ENCODE measurements around the gene B3GLCT. TPM values are rescaled to one million over a fixed set of nuclear protein-coding genes. Genes with fewer than 3 reads are reported as not detected.
"Not testable (repeated sequence)": the region's sequence is repeated elsewhere in the genome, so short reads cannot be mapped to it uniquely, and the experiment has no call there.

B3GLCT gene
- total and polyA plus RNA-seq, 4 donors = 0.88 to 8.3 (median 4.9) TPM

DNA sequence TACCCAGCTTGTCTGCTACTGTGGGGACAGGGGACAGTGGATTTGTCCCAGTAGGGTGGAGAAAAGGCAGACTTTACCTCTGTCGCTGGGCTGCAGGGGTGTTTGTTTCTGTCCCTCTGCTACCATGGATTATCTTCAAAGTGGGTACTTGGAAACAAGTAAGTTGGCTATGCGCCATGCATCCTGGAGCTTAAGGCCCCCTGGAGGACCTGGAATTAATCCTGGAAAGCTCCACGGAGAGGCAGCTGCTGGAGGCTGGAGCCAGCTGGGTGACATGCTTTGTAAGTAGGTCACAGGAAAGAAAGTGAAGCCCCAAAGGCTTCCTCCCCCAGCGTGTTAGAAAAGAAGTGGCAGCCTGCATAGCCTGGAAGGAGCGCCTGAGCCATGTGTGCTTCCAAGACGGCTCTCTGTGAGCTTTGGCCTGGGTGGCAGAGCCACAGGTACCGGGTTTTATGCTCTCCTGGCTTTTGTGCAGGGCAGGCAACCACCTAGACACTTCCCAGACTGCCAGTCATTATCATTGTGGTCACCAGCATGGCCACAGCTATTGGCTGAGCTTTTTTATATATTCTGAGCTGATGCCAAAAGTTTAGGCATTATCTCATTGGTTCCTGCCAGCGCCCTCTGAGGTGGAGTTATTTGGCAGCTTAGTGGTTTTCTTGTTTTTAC, 9.5 kb downstream of the B3GLCT start:
- H3K4me1 ChIP-seq (ENCODE audit: control insufficient read depth in 1 of 2, insufficient read depth in 2 of 2, low read length in 2 of 2) = no peaks in the 10 kb centered on the region
- no peaks in the 10 kb centered on the region for H3K27me3 ChIP-seq (ENCODE audit: control insufficient read depth in 1 of 2, insufficient read depth in 2 of 2, low read length in 1 of 2)
- no peak overlapping the region for H3K4me3 ChIP-seq (ENCODE audit: low read length in 2 of 2)
- DNase-seq (no peak), ATAC-seq (ENCODE audit: low FRiP score) (no peak)
- intact Hi-C loops (cut with DNase I) = loop anchor here in 1 of 2 donors (10.0 kb wide), 1 partner anchor 215 kb away; no protein-coding TSS in a partner anchor
- no peak overlapping the region for H3K27ac ChIP-seq (ENCODE audit: low read depth in 1 of 2, low read length in 2 of 2)
- WGBS, 2 donors = 14 to 17% methylated on average over 8 of the region's 8 CpGs
- no peaks in the 10 kb centered on the region for H3K36me3 ChIP-seq (ENCODE audit: control insufficient read depth in 1 of 2, insufficient read depth in 2 of 2, low read length in 1 of 2)
- H3K9me3 ChIP-seq (ENCODE audit: control insufficient read depth, low read length) = no peaks in the 10 kb centered on the region

DNA sequence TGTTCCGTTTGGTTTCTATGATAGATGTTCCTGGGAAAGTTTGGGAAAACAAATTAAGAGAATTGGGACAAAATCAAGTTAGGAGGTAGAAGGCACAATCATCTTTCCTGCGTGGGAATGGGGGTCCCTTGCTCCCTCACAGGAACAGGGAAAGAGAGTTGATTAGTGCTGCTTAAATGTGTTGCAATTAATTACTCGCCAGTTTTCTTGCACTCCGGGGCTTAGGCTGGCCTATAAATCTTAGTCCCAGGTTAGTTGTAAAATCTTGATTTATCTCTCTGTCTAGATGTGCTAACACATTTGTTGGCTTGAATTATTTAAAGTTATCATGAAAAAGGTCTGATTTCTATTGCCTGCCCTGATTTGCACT, 10.1 kb downstream of the B3GLCT start:
- Histone ChIP-seq H3K27ac (ENCODE audit: low read depth in 1 of 2, low read length in 2 of 2) (no peak overlapping the region), H3K4me3 (ENCODE audit: low read length in 2 of 2) (no peak overlapping the region), H3K27me3 (ENCODE audit: control insufficient read depth in 1 of 2, insufficient read depth in 2 of 2, low read length in 1 of 2) (no peaks in the 10 kb centered on the region), H3K4me1 (ENCODE audit: control insufficient read depth in 1 of 2, insufficient read depth in 2 of 2, low read length in 2 of 2) (no peaks in the 10 kb centered on the region), H3K36me3 (ENCODE audit: control insufficient read depth in 1 of 2, insufficient read depth in 2 of 2, low read length in 1 of 2) (no peaks in the 10 kb centered on the region), H3K9me3 (ENCODE audit: control insufficient read depth, low read length) (no peaks in the 10 kb centered on the region)
- intact Hi-C loops (cut with DNase I) = loop anchor here in 1 of 2 donors (10.0 kb wide), 1 partner anchor 215 kb away; no protein-coding TSS in a partner anchor
- 21 to 22% methylated on average over 4 of the region's 4 CpGs for WGBS, 2 donors
- DNase-seq (no peak), ATAC-seq (ENCODE audit: low FRiP score) (no peak)

DNA sequence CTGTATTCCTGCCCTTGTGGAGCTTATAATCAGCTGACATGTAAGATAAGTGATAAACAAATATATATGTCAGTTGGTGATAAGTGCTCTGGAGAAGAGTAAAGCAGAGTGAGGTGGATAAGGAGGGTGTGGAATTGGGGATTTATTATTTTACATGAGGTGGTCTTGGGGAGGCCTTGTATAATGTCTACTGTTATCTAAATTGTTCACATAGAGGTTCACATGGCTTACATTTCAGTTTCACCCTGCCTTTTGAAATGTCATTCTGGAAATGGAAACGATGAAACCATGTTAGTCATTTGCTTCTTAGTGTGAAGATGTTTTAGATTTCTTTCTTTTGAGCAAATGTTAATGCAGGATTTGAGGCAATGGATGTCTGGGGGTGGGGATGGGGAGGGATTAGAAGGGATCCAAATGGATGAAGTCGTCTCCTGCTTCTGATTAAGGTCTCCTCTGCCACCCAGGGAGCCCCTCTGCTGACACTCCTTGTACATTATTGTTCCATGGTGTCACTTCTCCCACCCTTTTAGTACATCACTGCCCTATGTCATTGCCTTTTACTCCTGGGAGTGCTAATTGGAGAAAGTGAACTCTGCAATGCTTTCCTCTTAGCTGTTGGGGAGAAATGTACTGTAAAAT, 14.0 kb downstream of the B3GLCT start:
- no peak overlapping the region for H3K27ac ChIP-seq (ENCODE audit: low read depth in 1 of 2, low read length in 2 of 2)
- no peaks in the 10 kb centered on the region for H3K36me3 ChIP-seq (ENCODE audit: control insufficient read depth in 1 of 2, insufficient read depth in 2 of 2, low read length in 1 of 2)
- H3K4me1 ChIP-seq (ENCODE audit: control insufficient read depth in 1 of 2, insufficient read depth in 2 of 2, low read length in 2 of 2) = no peaks in the 10 kb centered on the region
- H3K27me3 ChIP-seq (ENCODE audit: control insufficient read depth in 1 of 2, insufficient read depth in 2 of 2, low read length in 1 of 2) = no peaks in the 10 kb centered on the region
- intact Hi-C loops (cut with DNase I) = no loop called here
- H3K9me3 ChIP-seq (ENCODE audit: control insufficient read depth, low read length) = no peaks in the 10 kb centered on the region
- no peak overlapping the region for H3K4me3 ChIP-seq (ENCODE audit: low read length in 2 of 2)
- 71 to 76% methylated on average over 2 of the region's 2 CpGs for WGBS, 2 donors
- ATAC-seq (ENCODE audit: low FRiP score) = no peak
- no peak for DNase-seq

DNA sequence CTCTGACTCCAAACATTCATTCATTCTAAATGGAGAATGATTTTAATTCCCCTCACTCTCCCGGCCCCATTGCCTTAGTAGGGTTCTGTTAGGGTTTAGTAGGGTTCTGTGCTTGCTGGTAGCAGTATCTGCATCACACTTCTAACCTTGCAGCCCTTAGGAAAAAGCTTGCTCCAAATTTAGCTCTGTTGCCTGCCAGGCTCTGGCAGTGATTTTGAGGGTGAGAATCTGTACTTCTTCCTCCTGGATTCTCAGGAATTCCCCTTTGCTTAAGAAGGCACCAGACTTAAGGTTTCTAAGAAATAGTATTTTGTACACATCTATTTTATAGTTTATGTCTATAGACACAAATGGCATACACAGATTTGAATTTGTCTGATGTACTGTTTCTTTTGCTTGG, 14.7 kb downstream of the B3GLCT start:
- H3K27ac ChIP-seq (ENCODE audit: low read depth in 1 of 2, low read length in 2 of 2) = no peak overlapping the region
- no peaks in the 10 kb centered on the region for H3K36me3 ChIP-seq (ENCODE audit: control insufficient read depth in 1 of 2, insufficient read depth in 2 of 2, low read length in 1 of 2)
- WGBS, 2 donors = 41 to 55% methylated on average over 1 of the region's 1 CpG
- H3K4me1 ChIP-seq (ENCODE audit: control insufficient read depth in 1 of 2, insufficient read depth in 2 of 2, low read length in 2 of 2) = no peaks in the 10 kb centered on the region
- no peaks in the 10 kb centered on the region for H3K9me3 ChIP-seq (ENCODE audit: control insufficient read depth, low read length)
- H3K27me3 ChIP-seq (ENCODE audit: control insufficient read depth in 1 of 2, insufficient read depth in 2 of 2, low read length in 1 of 2) = no peaks in the 10 kb centered on the region
- no peak for ATAC-seq (ENCODE audit: low FRiP score)
- intact Hi-C loops (cut with DNase I) = no loop called here
- DNase-seq = no peak
- no peak overlapping the region for H3K4me3 ChIP-seq (ENCODE audit: low read length in 2 of 2)

DNA sequence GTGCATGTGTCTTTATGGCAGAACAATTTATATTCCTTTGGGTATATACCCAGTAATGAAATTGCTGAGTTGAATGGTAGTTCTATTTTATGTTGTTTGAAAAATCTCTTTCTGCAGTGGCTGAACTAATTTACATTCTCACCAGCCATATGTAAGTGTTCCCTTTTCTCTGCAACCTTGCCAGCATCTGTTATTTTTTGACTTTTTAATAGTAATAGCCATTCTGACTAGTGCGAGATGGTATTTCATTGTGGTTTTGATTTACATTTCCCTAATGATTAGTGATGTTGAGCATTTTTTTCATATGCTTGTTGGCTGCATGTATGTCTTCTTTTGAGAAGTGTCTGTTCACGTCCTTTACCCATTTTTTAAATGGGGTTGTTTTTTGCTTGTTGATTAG, 17.1 kb downstream of the B3GLCT start:
- DNase-seq; H3K27me3 ChIP-seq (ENCODE audit: control insufficient read depth in 1 of 2, insufficient read depth in 2 of 2, low read length in 1 of 2); ATAC-seq (ENCODE audit: low FRiP score); intact Hi-C loops (cut with DNase I); H3K36me3 ChIP-seq (ENCODE audit: control insufficient read depth in 1 of 2, insufficient read depth in 2 of 2, low read length in 1 of 2); H3K27ac ChIP-seq (ENCODE audit: low read depth in 1 of 2, low read length in 2 of 2); H3K9me3 ChIP-seq (ENCODE audit: control insufficient read depth, low read length); H3K4me3 ChIP-seq (ENCODE audit: low read length in 2 of 2); H3K4me1 ChIP-seq (ENCODE audit: control insufficient read depth in 1 of 2, insufficient read depth in 2 of 2, low read length in 2 of 2): not testable (repeated sequence)
- WGBS, 2 donors = 99 to 100% methylated on average over 2 of the region's 2 CpGs

DNA sequence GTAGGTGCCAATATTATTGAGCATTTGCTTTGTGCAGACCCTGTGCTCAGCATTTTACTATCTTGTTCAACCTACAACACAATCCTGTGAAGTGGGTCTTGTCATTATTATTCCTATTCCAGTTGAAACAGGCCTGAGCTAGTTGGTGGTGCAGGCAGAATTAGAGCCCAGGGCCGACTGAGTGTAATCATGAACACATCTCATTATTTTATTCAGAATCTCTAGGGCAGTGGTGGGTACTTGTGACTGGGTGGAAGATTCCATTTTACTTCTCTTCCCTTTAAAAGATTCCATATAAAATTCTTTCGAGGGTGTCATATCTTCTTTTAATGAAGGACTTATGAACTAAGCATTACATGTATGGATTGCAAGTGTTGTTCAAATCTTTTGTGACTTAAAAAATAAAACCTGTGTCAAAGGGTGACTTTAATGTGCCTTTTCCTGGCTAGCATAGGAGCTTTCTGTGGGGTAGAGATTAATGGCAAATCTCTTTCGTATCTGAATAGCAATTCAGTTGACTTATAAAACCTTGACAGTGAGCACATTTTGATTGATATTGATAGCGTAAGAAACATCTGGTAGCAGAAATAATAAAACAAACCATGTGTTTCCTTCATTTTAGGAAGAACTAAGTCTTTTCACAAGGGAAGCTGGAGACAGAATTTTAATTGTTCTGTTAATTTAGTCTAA, 20.3 kb downstream of the B3GLCT start:
- Histone ChIP-seq H3K36me3 (ENCODE audit: control insufficient read depth in 1 of 2, insufficient read depth in 2 of 2, low read length in 1 of 2) (no peaks in the 10 kb centered on the region), H3K27ac (ENCODE audit: low read depth in 1 of 2, low read length in 2 of 2) (no peak overlapping the region), H3K4me3 (ENCODE audit: low read length in 2 of 2) (no peak overlapping the region), H3K27me3 (ENCODE audit: control insufficient read depth in 1 of 2, insufficient read depth in 2 of 2, low read length in 1 of 2) (no peaks in the 10 kb centered on the region), H3K4me1 (ENCODE audit: control insufficient read depth in 1 of 2, insufficient read depth in 2 of 2, low read length in 2 of 2) (no peaks in the 10 kb centered on the region), H3K9me3 (ENCODE audit: control insufficient read depth, low read length) (no peaks in the 10 kb centered on the region)
- ATAC-seq (ENCODE audit: low FRiP score) (no peak), DNase-seq (no peak)
- 91 to 92% methylated on average over 4 of the region's 4 CpGs for WGBS, 2 donors
- intact Hi-C loops (cut with DNase I) = no loop called here

DNA sequence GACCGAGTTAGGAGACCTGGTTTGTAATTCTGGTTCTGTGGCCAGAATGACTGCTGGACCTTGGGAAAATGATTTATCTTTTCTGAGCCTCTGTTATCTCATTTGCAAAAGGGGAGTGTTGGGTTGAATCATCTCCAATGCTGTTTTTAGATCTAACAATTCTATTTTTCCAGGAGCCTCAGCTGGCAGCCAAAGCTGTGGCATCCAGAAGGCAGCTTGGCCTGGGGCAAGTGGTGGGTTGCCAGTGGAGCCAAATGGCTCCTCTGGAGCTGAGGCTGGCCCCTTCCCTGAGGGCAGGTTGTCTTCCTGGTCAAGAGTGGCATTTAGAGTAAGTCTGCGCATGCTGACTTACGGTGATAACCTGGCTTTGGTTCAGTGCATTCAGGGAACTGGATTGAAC, 21.3 kb downstream of the B3GLCT start:
- no peaks in the 10 kb centered on the region for H3K4me1 ChIP-seq (ENCODE audit: control insufficient read depth in 1 of 2, insufficient read depth in 2 of 2, low read length in 2 of 2)
- no peak overlapping the region for H3K4me3 ChIP-seq (ENCODE audit: low read length in 2 of 2)
- DNase-seq = no peak
- no peaks in the 10 kb centered on the region for H3K27me3 ChIP-seq (ENCODE audit: control insufficient read depth in 1 of 2, insufficient read depth in 2 of 2, low read length in 1 of 2)
- no peaks in the 10 kb centered on the region for H3K36me3 ChIP-seq (ENCODE audit: control insufficient read depth in 1 of 2, insufficient read depth in 2 of 2, low read length in 1 of 2)
- intact Hi-C loops (cut with DNase I) = no loop called here
- no peak overlapping the region for H3K27ac ChIP-seq (ENCODE audit: low read depth in 1 of 2, low read length in 2 of 2)
- WGBS, 2 donors = 98 to 100% methylated on average over 3 of the region's 3 CpGs
- H3K9me3 ChIP-seq (ENCODE audit: control insufficient read depth, low read length) = no peaks in the 10 kb centered on the region
- no peak for ATAC-seq (ENCODE audit: low FRiP score)

DNA sequence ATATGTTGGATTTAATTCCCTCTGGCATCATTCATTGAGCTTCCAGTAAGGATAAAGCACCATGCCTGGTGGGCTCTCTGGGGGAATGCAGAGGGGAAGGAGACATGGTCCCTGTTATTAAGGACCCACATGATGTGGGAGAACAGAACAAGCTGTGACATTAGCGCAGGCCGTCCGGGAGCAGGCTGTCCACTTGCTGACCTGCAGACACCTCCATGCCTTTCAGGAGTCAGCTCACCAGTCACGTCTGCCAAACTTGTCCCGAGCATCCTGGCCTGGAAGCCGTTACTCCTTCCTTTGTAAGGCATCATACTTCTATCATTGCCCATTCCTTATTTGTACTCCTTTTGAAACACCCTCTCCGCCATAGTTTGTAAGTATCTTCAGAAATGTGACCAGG, 23.4 kb downstream of the B3GLCT start:
- H3K27ac ChIP-seq (ENCODE audit: low read depth in 1 of 2, low read length in 2 of 2) = no peak overlapping the region
- no peak overlapping the region for H3K4me3 ChIP-seq (ENCODE audit: low read length in 2 of 2)
- intact Hi-C loops (cut with DNase I) = no loop called here
- no peaks in the 10 kb centered on the region for H3K9me3 ChIP-seq (ENCODE audit: control insufficient read depth, low read length)
- no peaks in the 10 kb centered on the region for H3K4me1 ChIP-seq (ENCODE audit: control insufficient read depth in 1 of 2, insufficient read depth in 2 of 2, low read length in 2 of 2)
- DNase-seq = no peak
- H3K36me3 ChIP-seq (ENCODE audit: control insufficient read depth in 1 of 2, insufficient read depth in 2 of 2, low read length in 1 of 2) = no peaks in the 10 kb centered on the region
- 95 to 97% methylated on average over 7 of the region's 7 CpGs for WGBS, 2 donors
- no peak for ATAC-seq (ENCODE audit: low FRiP score)
- H3K27me3 ChIP-seq (ENCODE audit: control insufficient read depth in 1 of 2, insufficient read depth in 2 of 2, low read length in 1 of 2) = no peaks in the 10 kb centered on the region

DNA sequence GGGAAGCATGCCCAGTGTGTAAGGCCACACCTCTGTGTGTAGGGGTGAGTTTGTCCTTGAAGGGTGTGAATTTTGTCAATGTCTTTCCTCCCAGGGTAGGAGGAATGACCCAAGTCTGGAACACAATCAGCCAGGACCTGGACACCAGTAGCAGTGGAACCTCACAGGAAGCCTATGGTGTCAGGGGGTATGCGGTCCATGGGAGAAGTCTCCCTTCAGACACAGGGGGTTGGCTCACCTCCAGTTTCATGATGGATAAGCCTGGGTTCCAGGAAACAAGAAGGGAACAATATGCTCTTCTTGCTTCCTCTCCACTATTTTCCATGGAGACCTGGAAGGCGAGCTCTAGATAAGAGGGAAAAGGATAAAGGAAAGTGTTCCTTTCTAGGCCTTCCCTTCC, 23.9 kb downstream of the B3GLCT start:
- intact Hi-C loops (cut with DNase I) = no loop called here
- no peak overlapping the region for H3K4me3 ChIP-seq (ENCODE audit: low read length in 2 of 2)
- DNase-seq = no peak
- H3K27ac ChIP-seq (ENCODE audit: low read depth in 1 of 2, low read length in 2 of 2) = no peak overlapping the region
- H3K9me3 ChIP-seq (ENCODE audit: control insufficient read depth, low read length) = no peaks in the 10 kb centered on the region
- H3K4me1 ChIP-seq (ENCODE audit: control insufficient read depth in 1 of 2, insufficient read depth in 2 of 2, low read length in 2 of 2) = no peaks in the 10 kb centered on the region
- no peak for ATAC-seq (ENCODE audit: low FRiP score)
- no peaks in the 10 kb centered on the region for H3K36me3 ChIP-seq (ENCODE audit: control insufficient read depth in 1 of 2, insufficient read depth in 2 of 2, low read length in 1 of 2)
- H3K27me3 ChIP-seq (ENCODE audit: control insufficient read depth in 1 of 2, insufficient read depth in 2 of 2, low read length in 1 of 2) = no peaks in the 10 kb centered on the region
- WGBS, 2 donors = 92 to 94% methylated on average over 2 of the region's 2 CpGs

All from aorta (tissue), 5 donors.